ENCODE results near the gene CHRNA4.

The CHRNA4 gene

DNA sequence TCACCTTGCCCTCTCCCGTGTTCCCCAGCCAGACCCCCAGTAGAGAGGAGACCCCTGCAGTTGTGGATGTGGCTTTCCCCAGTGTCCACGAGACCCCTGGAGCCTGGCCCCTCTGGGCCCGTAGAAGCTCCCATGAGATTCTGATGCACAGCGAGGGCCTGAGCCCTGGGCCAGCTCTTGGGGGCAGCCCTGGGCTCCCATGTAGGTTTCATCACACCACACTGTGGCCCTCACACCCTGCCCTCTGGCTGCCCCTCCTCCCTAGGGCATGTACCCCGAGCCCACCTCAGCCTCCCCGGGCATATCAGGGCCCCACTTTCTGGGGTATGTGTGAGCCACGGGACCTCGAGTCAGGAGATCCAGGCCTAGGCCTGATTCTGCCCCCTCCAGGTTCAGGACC is 7.0 kb upstream of the CHRNA4 start:
- no peak for TF ChIP-seq EZH2phosphoT487 (IDR thresholded peaks at IDR 0.05; ENCODE audit: low read depth)
- TF ChIP-seq, protein P1, sequence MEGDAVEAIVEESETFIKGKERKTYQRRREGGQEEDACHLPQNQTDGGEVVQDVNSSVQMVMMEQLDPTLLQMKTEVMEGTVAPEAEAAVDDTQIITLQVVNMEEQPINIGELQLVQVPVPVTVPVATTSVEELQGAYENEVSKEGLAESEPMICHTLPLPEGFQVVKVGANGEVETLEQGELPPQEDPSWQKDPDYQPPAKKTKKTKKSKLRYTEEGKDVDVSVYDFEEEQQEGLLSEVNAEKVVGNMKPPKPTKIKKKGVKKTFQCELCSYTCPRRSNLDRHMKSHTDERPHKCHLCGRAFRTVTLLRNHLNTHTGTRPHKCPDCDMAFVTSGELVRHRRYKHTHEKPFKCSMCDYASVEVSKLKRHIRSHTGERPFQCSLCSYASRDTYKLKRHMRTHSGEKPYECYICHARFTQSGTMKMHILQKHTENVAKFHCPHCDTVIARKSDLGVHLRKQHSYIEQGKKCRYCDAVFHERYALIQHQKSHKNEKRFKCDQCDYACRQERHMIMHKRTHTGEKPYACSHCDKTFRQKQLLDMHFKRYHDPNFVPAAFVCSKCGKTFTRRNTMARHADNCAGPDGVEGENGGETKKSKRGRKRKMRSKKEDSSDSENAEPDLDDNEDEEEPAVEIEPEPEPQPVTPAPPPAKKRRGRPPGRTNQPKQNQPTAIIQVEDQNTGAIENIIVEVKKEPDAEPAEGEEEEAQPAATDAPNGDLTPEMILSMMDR (IDR thresholded peaks at IDR 0.05; ENCODE audit: low read depth, low read length), result no peak
- no peaks in the 10 kb centered on the region for H3K36me3 ChIP-seq (replicated peaks; ENCODE audit: low read depth, low read length)
- H3K9me3 ChIP-seq (ENCODE audit: insufficient read depth, low read length), result no peaks in the 10 kb centered on the region
- no peak overlapping the region for H2AFZ ChIP-seq (ENCODE audit: low read depth, low read length)
- H4K20me1 ChIP-seq (ENCODE audit: insufficient read depth, low read length), result no peaks in the 10 kb centered on the region
- no peaks in the 10 kb centered on the region for H3K79me2 ChIP-seq (ENCODE audit: low read length)
- H3K27ac ChIP-seq (ENCODE audit: low read length), result no peak overlapping the region
- no peak overlapping the region for H3K9ac ChIP-seq (ENCODE audit: low read length)
- H3K4me2 ChIP-seq (ENCODE audit: low read length), result no peak overlapping the region
- H3K4me3 ChIP-seq (ENCODE audit: low read length), result no peak overlapping the region
- peaks cover 3% of the 10 kb centered on the region; the same call in 1 of the 2 replicates for H3K27me3 ChIP-seq (ENCODE audit: low read depth, low read length)
- no peaks in the 10 kb centered on the region for H3K4me1 ChIP-seq (ENCODE audit: low read length)

DNA sequence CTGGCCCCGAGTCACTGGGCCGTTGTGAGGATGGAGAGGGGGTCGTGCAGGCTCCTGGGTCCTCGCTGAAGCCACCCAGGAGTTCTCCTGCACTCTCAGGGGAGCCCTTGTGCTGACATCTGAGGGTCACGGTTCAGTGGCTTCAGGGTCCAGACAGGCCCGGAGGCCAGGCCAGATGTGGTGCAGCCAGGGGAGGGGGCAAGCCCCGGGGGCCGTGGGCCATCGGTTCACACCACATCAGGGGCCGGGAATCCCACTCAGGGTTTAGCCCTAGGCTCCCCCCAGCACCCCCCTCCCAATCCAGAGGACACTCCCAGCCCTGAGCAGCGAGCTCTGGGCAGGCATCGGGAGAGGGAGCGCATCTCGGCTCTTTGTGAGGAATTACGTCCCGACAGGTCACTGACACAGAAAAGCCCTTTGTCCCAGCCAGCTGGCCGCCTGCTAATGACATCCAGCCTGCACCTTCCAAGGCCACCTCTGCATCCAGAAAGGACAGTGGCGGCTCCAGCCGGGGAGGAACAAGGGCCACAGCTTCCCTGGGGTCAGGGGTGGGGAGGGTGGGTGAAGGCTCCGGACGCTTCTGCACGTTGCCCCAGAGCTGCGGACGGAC is 6.4 kb upstream of the CHRNA4 start:
- no peak overlapping the region for H3K4me3 ChIP-seq (ENCODE audit: low read length)
- no peaks in the 10 kb centered on the region for H3K36me3 ChIP-seq (replicated peaks; ENCODE audit: low read depth, low read length)
- H3K4me1 ChIP-seq (ENCODE audit: low read length), result no peaks in the 10 kb centered on the region
- H2AFZ ChIP-seq (ENCODE audit: low read depth, low read length), result no peak overlapping the region
- no peak for TF ChIP-seq EZH2phosphoT487 (IDR thresholded peaks at IDR 0.05; ENCODE audit: low read depth)
- TF ChIP-seq, protein P1 (IDR thresholded peaks at IDR 0.05; ENCODE audit: low read depth, low read length), result no peak
- H3K9ac ChIP-seq (ENCODE audit: low read length), result no peak overlapping the region
- no peaks in the 10 kb centered on the region for H4K20me1 ChIP-seq (ENCODE audit: insufficient read depth, low read length)
- H3K27ac ChIP-seq (ENCODE audit: low read length), result no peak overlapping the region
- H3K27me3 ChIP-seq (ENCODE audit: low read depth, low read length), result no peaks in the 10 kb centered on the region
- H3K9me3 ChIP-seq (ENCODE audit: insufficient read depth, low read length), result no peaks in the 10 kb centered on the region
- no peaks in the 10 kb centered on the region for H3K79me2 ChIP-seq (ENCODE audit: low read length)
- no peak overlapping the region for H3K4me2 ChIP-seq (ENCODE audit: low read length)

GRCh38 chr20:63366390-63367365 is 5.5 kb upstream of the CHRNA4 start:
- H3K4me2 ChIP-seq (ENCODE audit: low read length), result no peak overlapping the region

More at GRCh38 chr20:63366390-63367365, 5.5 kb upstream of the CHRNA4 start:
- Histone ChIP-seq H4K20me1 (ENCODE audit: insufficient read depth, low read length) (no peaks in the 10 kb centered on the region), H3K4me3 (ENCODE audit: low read length) (no peak overlapping the region), H3K79me2 (ENCODE audit: low read length) (no peaks in the 10 kb centered on the region), H3K27me3 (ENCODE audit: low read depth, low read length) (no peaks in the 10 kb centered on the region), H3K27ac (ENCODE audit: low read length) (no peak overlapping the region), H3K9ac (ENCODE audit: low read length) (no peak overlapping the region), H3K9me3 (ENCODE audit: insufficient read depth, low read length) (no peaks in the 10 kb centered on the region), H3K4me1 (ENCODE audit: low read length) (no peaks in the 10 kb centered on the region), H3K36me3 (replicated peaks; ENCODE audit: low read depth, low read length) (no peaks in the 10 kb centered on the region), H2AFZ (ENCODE audit: low read depth, low read length) (no peak overlapping the region)
- no peak for TF ChIP-seq EZH2phosphoT487 (IDR thresholded peaks at IDR 0.05; ENCODE audit: low read depth)
- TF ChIP-seq, protein P1 (IDR thresholded peaks at IDR 0.05; ENCODE audit: low read depth, low read length), result no peak

Data from OCI-LY3 (cell line).